OCI-LY3 (cell line): Measurements from ENCODE around the gene PTPN6.

ENCODE experiments used
- EZH2phosphoT487 ChIP-seq: fragments of 200-600 bp; shearing (Covaris generic); IDR thresholded peaks from 2 replicates; pipeline ENCODE4 v1.6.1; 2018; ENCODE audit warnings: antibody characterized with exemption, mixed run types, low read depth
- TF ChIP-seq, protein P1 (sequence below): fragments of 200-600, 300-600 bp; sonication (generic); IDR thresholded peaks from 2 replicates; pipeline ENCODE4 v1.5.1; 2014; ENCODE audit warnings: antibody characterized with exemption, low read length, low read depth

DNA sequence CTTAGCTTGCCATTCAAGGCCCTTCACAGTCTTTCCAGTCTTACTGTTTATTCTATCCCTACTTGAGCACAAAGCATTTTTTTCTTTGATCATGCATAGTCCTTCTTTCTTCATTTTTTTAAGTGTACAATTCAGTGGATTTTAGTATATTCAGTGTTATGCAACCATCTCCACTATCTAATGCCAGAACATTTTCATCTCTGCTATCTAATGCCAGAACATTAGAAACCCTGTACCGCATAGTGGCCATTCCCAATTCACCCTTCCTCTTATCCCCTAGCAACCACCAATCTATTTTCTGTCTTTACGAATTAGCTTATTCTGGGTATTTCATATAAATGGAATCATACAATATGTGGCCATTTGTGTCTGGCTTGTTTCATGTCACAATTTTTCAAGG is 53.7 kb downstream of the PTPN6 start:
- TF ChIP-seq, protein P1, sequence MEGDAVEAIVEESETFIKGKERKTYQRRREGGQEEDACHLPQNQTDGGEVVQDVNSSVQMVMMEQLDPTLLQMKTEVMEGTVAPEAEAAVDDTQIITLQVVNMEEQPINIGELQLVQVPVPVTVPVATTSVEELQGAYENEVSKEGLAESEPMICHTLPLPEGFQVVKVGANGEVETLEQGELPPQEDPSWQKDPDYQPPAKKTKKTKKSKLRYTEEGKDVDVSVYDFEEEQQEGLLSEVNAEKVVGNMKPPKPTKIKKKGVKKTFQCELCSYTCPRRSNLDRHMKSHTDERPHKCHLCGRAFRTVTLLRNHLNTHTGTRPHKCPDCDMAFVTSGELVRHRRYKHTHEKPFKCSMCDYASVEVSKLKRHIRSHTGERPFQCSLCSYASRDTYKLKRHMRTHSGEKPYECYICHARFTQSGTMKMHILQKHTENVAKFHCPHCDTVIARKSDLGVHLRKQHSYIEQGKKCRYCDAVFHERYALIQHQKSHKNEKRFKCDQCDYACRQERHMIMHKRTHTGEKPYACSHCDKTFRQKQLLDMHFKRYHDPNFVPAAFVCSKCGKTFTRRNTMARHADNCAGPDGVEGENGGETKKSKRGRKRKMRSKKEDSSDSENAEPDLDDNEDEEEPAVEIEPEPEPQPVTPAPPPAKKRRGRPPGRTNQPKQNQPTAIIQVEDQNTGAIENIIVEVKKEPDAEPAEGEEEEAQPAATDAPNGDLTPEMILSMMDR: no peak
- no peak for TF ChIP-seq EZH2phosphoT487
